Vagina (tissue), 2 donors: Measurements from ENCODE around the gene PTPRM. TPM values are rescaled to one million over a fixed set of nuclear protein-coding genes. Genes with fewer than 3 reads are reported as not detected.

ENCODE experiments used
- DNase-seq, 2 donors: peaks; one replicate each; pipeline ENCODE4 v3.0.0-alpha.2; 2017; ENCODE audit errors: extremely low spot score in 2 of 2
- H3K27ac ChIP-seq: fragments of 200-600 bp; sonication (generic); one replicate; pipeline ENCODE4 v1.5.1; 2019
- H3K27me3 ChIP-seq: fragments of 200-600 bp; sonication (generic); one replicate; pipeline ENCODE4 v1.5.1; 2019
- H3K36me3 ChIP-seq, 2 donors: fragments of 200-600 bp; sonication (generic); one replicate each; pipeline ENCODE4 v1.5.1; 2017 to 2019
- H3K4me1 ChIP-seq: fragments of 200-600 bp; sonication (generic); one replicate; pipeline ENCODE4 v1.5.1; 2019
- H3K4me3 ChIP-seq, 2 donors: fragments of 200-600 bp; sonication (generic); 1 replicate in 1 of 2; 2 replicates in 1 of 2; pipeline ENCODE4 v1.5.1; 2016 to 2019
- H3K9me3 ChIP-seq: fragments of 200-600 bp; sonication (generic); one replicate; pipeline ENCODE4 v1.5.1; 2019
- CTCF ChIP-seq, 3 experiments: fragments of 450-650 bp in 2 of 3; fragments of 200-600 bp in 1 of 3; sonication (generic) in 1 of 3; IDR thresholded peaks; one replicate each; pipeline ENCODE4 v1.5.1; 2017 to 2019; ENCODE audit warnings: antibody characterized with exemption in 3 of 3, mild to moderate bottlenecking in 2 of 3, moderate library complexity in 2 of 3
- POLR2A ChIP-seq, 2 donors: fragments of 450-650 bp; IDR thresholded peaks; one replicate each; pipeline ENCODE4 v1.6.1; 2017; ENCODE audit warnings: antibody characterized with exemption in 2 of 2, mild to moderate bottlenecking in 2 of 2, moderate library complexity in 2 of 2
- POLR2AphosphoS5 ChIP-seq, 2 donors: sonication (generic); formaldehyde crosslinking; IDR thresholded peaks; one replicate each; pipeline ENCODE4 v1.9.0; 2017; ENCODE audit warnings: antibody characterized with exemption in 2 of 2, mild to moderate bottlenecking in 2 of 2, low read depth in 1 of 2; ENCODE audit not compliant: insufficient read depth in 1 of 2
- intact Hi-C: fragments of 100-400 bp; cut with DNase I; formaldehyde crosslinking; loops from one replicate; pipeline ENCODE4 v1.15.1; 2023
- total RNA-seq: library from RNA; depleted of rRNA; stranded (reverse); fragments of >200 nt; gene quantifications from one replicate; pipeline ENCODE4 v1.2.3, GENCODE V29; 2016

The PTPRM gene
- total RNA-seq, 1 donor from 2014 or later, result 60.2 TPM

- H3K27me3 ChIP-seq, result no peaks in the 10 kb centered on the region
- no peak overlapping the region for H3K27ac ChIP-seq
- no peaks in the 10 kb centered on the region for H3K9me3 ChIP-seq
- H3K4me3 ChIP-seq, result no peak overlapping the region
- no peaks in the 10 kb centered on the region for H3K36me3 ChIP-seq
- intact Hi-C loops, result no loop called here
- H3K4me1 ChIP-seq, result peaks cover 5% of the 10 kb centered on the region
- DNase-seq, result no peak
- no peak for TF ChIP-seq CTCF (IDR thresholded peaks at IDR 0.05)
- TF ChIP-seq POLR2A (IDR thresholded peaks at IDR 0.05), result no peak
- no peak for TF ChIP-seq POLR2AphosphoS5 (IDR thresholded peaks at IDR 0.05; ENCODE audit: insufficient read depth in 1 of 2, low read depth in 1 of 2)
Observed at GRCh38 chr18:8037296-8037695, 470.2 kb downstream of the PTPRM start.

DNA sequence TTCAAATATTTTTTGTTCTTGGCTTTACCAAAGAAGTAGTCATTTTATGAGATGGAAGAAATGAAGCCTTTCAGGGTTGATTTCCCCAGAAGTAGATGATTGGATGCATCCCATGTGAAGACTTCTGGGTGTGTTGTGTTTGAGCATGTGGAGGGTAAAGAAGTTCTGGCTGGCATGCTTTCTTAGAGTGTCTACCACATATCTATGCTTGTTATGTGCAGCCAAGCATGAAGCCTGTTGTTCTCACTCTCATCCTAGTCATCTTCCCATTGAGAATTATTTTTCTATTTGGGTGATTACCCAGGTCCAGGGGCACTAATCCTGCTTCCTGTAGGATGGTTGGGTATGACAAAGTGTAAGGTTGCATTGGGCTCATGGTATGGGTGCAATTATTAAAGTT is 472.9 kb downstream of the PTPRM start:
- Histone ChIP-seq H3K27me3 (no peaks in the 10 kb centered on the region), H3K27ac (no peak overlapping the region), H3K9me3 (no peaks in the 10 kb centered on the region), H3K4me1 (peaks cover 5% of the 10 kb centered on the region), H3K4me3 (no peak overlapping the region), H3K36me3 (no peaks in the 10 kb centered on the region)
- intact Hi-C loops, result no loop called here
- TF ChIP-seq CTCF (IDR thresholded peaks at IDR 0.05) (no peak), POLR2AphosphoS5 (IDR thresholded peaks at IDR 0.05; ENCODE audit: insufficient read depth in 1 of 2, low read depth in 1 of 2) (no peak), POLR2A (IDR thresholded peaks at IDR 0.05) (no peak)
- no peak for DNase-seq

DNA sequence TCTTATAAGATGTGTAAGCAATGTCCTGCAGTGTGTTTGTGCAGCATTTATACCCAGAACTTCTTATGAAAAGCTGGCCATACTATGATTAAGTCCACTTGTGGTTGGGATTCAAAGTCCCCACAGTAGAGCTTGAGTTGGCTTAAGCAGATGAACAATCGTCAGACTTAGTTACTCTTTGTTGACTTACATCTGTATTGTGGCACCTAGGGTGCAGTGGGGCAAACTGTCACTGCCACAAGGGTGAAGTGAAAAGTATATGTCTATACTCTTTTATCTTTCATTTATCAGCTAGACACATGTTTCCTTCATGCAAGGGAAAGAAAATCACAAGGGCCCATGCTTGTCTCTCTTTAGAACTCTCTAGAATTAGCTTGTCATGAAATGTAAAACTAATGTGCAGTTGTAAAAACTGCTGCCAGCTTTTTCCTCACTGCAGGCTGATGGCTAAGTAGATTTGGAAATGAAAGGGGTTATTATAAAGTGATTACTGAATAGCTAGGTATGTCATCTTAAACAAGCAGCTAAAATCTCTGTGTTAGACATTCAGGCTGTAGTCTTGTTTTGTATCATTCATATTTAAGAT is 474.5 kb downstream of the PTPRM start:
- no peak for DNase-seq
- no peaks in the 10 kb centered on the region for H3K27me3 ChIP-seq
- peaks cover 2% of the 10 kb centered on the region for H3K4me1 ChIP-seq
- intact Hi-C loops, result no loop called here
- H3K9me3 ChIP-seq, result no peaks in the 10 kb centered on the region
- no peak overlapping the region for H3K4me3 ChIP-seq
- TF ChIP-seq POLR2A (IDR thresholded peaks at IDR 0.05), result no peak
- TF ChIP-seq POLR2AphosphoS5 (IDR thresholded peaks at IDR 0.05; ENCODE audit: insufficient read depth in 1 of 2, low read depth in 1 of 2), result no peak
- TF ChIP-seq CTCF (IDR thresholded peaks at IDR 0.05), result no peak
- H3K27ac ChIP-seq, result no peak overlapping the region
- H3K36me3 ChIP-seq, result no peaks in the 10 kb centered on the region

GRCh38 chr18:8044004-8044403 is 476.9 kb downstream of the PTPRM start:
- DNase-seq, result no peak
- Histone ChIP-seq H3K9me3 (no peaks in the 10 kb centered on the region), H3K36me3 (no peaks in the 10 kb centered on the region), H3K27ac (no peak overlapping the region), H3K4me1 (no peaks in the 10 kb centered on the region), H3K4me3 (no peak overlapping the region), H3K27me3 (no peaks in the 10 kb centered on the region)
- intact Hi-C loops, result no loop called here
- no peak for TF ChIP-seq POLR2A (IDR thresholded peaks at IDR 0.05)
- TF ChIP-seq POLR2AphosphoS5 (IDR thresholded peaks at IDR 0.05; ENCODE audit: insufficient read depth in 1 of 2, low read depth in 1 of 2), result no peak
- no peak for TF ChIP-seq CTCF (IDR thresholded peaks at IDR 0.05)

- no peaks in the 10 kb centered on the region for H3K36me3 ChIP-seq
- no peak overlapping the region for H3K27ac ChIP-seq
- TF ChIP-seq POLR2A (IDR thresholded peaks at IDR 0.05) (no peak), CTCF (IDR thresholded peaks at IDR 0.05) (no peak), POLR2AphosphoS5 (IDR thresholded peaks at IDR 0.05; ENCODE audit: insufficient read depth in 1 of 2, low read depth in 1 of 2) (no peak)
- H3K9me3 ChIP-seq, result no peaks in the 10 kb centered on the region
- DNase-seq, result no peak
- H3K4me1 ChIP-seq, result no peaks in the 10 kb centered on the region
- H3K4me3 ChIP-seq, result no peak overlapping the region
- intact Hi-C loops, result no loop called here
- H3K27me3 ChIP-seq, result no peaks in the 10 kb centered on the region
Observed at GRCh38 chr18:8045160-8045883, 478.2 kb downstream of the PTPRM start.
